Stimulated activated CD8-positive, alpha-beta memory T cell treated with anti-CD3 and anti-CD28 coated beads, Interleukin-7, amount 100 ng/mL, for 24 hours (primary cell): Measurements from ENCODE around the gene CACNB1.
"Not testable (repeated sequence)": the region's sequence is repeated elsewhere in the genome, so short reads cannot be mapped to it uniquely, and the experiment has no call there.

Experiments used
- DNase-seq: peaks from one replicate; pipeline ENCODE4 v3.0.0-alpha.2; 2020; ENCODE audit warnings: low read depth

CACNB1 gene

GRCh38 chr17:39151150-39151942, 46.1 kb downstream of the CACNB1 start, which contains the start of gene PLXDC1:
TSS of gene PLXDC1 (minus strand) at chr17:39151637. CDS start at chr17:39151437, 200 bp downstream.
- DNase-seq = no peak

- no peak for DNase-seq
Observed at GRCh38 chr17:39150795-39151149, 46.7 kb downstream of the CACNB1 start.

GRCh38 chr17:39150104-39150634, 47.3 kb downstream of the CACNB1 start:
- no peak for DNase-seq

GRCh38 chr17:39147221-39148185, 50.0 kb downstream of the CACNB1 start:
- DNase-seq = no peak

GRCh38 chr17:39146273-39146672, 51.2 kb downstream of the CACNB1 start:
- no peak for DNase-seq

GRCh38 chr17:39145143-39145542, 52.3 kb downstream of the CACNB1 start:
- no peak for DNase-seq

GRCh38 chr17:39144416-39144840, 53.0 kb downstream of the CACNB1 start:
- no peak for DNase-seq

GRCh38 chr17:39143552-39144093, 53.8 kb downstream of the CACNB1 start:
- DNase-seq = no peak

GRCh38 chr17:39141915-39142664, 55.4 kb downstream of the CACNB1 start:
- no peak for DNase-seq

GRCh38 chr17:39141294-39141693, 56.2 kb downstream of the CACNB1 start:
- no peak for DNase-seq

- no peak for DNase-seq
Observed at GRCh38 chr17:39139561-39139960, 57.9 kb downstream of the CACNB1 start.

GRCh38 chr17:39139161-39139511, 58.3 kb downstream of the CACNB1 start:
- DNase-seq = no peak

GRCh38 chr17:39138431-39139160, 58.9 kb downstream of the CACNB1 start:
- DNase-seq = no peak

- no peak for DNase-seq
Observed at GRCh38 chr17:39134878-39135277, 62.6 kb downstream of the CACNB1 start.

- no peak for DNase-seq
Observed at GRCh38 chr17:39132192-39132610, 65.3 kb downstream of the CACNB1 start.

GRCh38 chr17:39131616-39132015, 65.9 kb downstream of the CACNB1 start:
- DNase-seq = no peak

GRCh38 chr17:39130205-39130604, 67.3 kb downstream of the CACNB1 start:
- no peak for DNase-seq

GRCh38 chr17:39129544-39129943, 67.9 kb downstream of the CACNB1 start:
- not testable (repeated sequence) for DNase-seq

- DNase-seq = no peak
Observed at GRCh38 chr17:39126436-39126835, 71.0 kb downstream of the CACNB1 start.

- DNase-seq = no peak
Observed at GRCh38 chr17:39125143-39125875, 72.2 kb downstream of the CACNB1 start.
